ENCODE data around the gene TUT4.

TUT4 gene

GRCh38 chr1:52542085-52542688, 10.7 kb downstream of the TUT4 start:
- DNase-seq (ENCODE audit: low read depth): no peak
- H3K4me3 ChIP-seq (ENCODE audit: control insufficient read depth, low read depth, low read length): no peak overlapping the region
- TF ChIP-seq CTCF (IDR thresholded peaks at IDR 0.05; ENCODE audit: control insufficient read depth, insufficient read depth, low read depth, low read length, missing control alignments): no peak

- TF ChIP-seq CTCF (IDR thresholded peaks at IDR 0.05; ENCODE audit: control insufficient read depth, insufficient read depth, low read depth, low read length, missing control alignments): no peak
- DNase-seq (ENCODE audit: low read depth): no peak
- H3K4me3 ChIP-seq (ENCODE audit: control insufficient read depth, low read depth, low read length): no peak overlapping the region
These were observed 17.7 kb downstream of the TUT4 start for GRCh38 chr1:52534928-52535764.

GRCh38 chr1:52533713-52534112, 19.2 kb downstream of the TUT4 start:
- no peak for TF ChIP-seq CTCF (IDR thresholded peaks at IDR 0.05; ENCODE audit: control insufficient read depth, insufficient read depth, low read depth, low read length, missing control alignments)
- no peak for DNase-seq (ENCODE audit: low read depth)
- H3K4me3 ChIP-seq (ENCODE audit: control insufficient read depth, low read depth, low read length): no peak overlapping the region

GRCh38 chr1:52532731-52533327, 20.1 kb downstream of the TUT4 start:
- no peak overlapping the region for H3K4me3 ChIP-seq (ENCODE audit: control insufficient read depth, low read depth, low read length)
- TF ChIP-seq CTCF (IDR thresholded peaks at IDR 0.05; ENCODE audit: control insufficient read depth, insufficient read depth, low read depth, low read length, missing control alignments): no peak
- no peak for DNase-seq (ENCODE audit: low read depth)

GRCh38 chr1:52532247-52532646, 20.6 kb downstream of the TUT4 start:
- H3K4me3 ChIP-seq (ENCODE audit: control insufficient read depth, low read depth, low read length): no peak overlapping the region
- no peak for DNase-seq (ENCODE audit: low read depth)
- no peak for TF ChIP-seq CTCF (IDR thresholded peaks at IDR 0.05; ENCODE audit: control insufficient read depth, insufficient read depth, low read depth, low read length, missing control alignments)

GRCh38 chr1:52531249-52531872, 21.5 kb downstream of the TUT4 start:
- H3K4me3 ChIP-seq (ENCODE audit: control insufficient read depth, low read depth, low read length): no peak overlapping the region
- TF ChIP-seq CTCF (IDR thresholded peaks at IDR 0.05; ENCODE audit: control insufficient read depth, insufficient read depth, low read depth, low read length, missing control alignments): no peak
- DNase-seq (ENCODE audit: low read depth): no peak
